Peyer's patch (tissue), 4 donors: Measurements from ENCODE around the gene KCNJ9. TPM values are rescaled to one million over a fixed set of nuclear protein-coding genes. Genes with fewer than 3 reads are reported as not detected.

ENCODE experiments used
- DNase-seq, 3 donors: peaks; one replicate each; pipeline ENCODE4 v3.0.0-alpha.2; 2017 to 2019
- H3K27ac ChIP-seq, 4 donors: fragments of 200-600 bp; sonication (generic); one replicate each; pipeline ENCODE4 v1.5.1; 2016 to 2019
- H3K27me3 ChIP-seq, 2 donors: fragments of 200-600 bp; sonication (generic); one replicate each; pipeline ENCODE4 v1.5.1; 2019
- H3K36me3 ChIP-seq, 3 donors: fragments of 200-600 bp; sonication (generic); one replicate each; pipeline ENCODE4 v1.5.1; 2016 to 2019
- H3K4me1 ChIP-seq, 4 donors: fragments of 200-600 bp; sonication (generic); one replicate each; pipeline ENCODE4 v1.5.1; 2016 to 2019
- H3K4me3 ChIP-seq, 4 donors: fragments of 200-600 bp; sonication (generic); 1 replicate in 3 of 4; 2 replicates in 1 of 4; pipeline ENCODE4 v1.5.1; 2016 to 2019; ENCODE audit warnings: mild to moderate bottlenecking in 1 of 4
- H3K9me3 ChIP-seq, 4 donors: fragments of 200-600 bp; sonication (generic); one replicate each; pipeline ENCODE4 v1.5.1; 2016 to 2019; ENCODE audit warnings: mild to moderate bottlenecking in 1 of 4
- POLR2A ChIP-seq, 2 donors: fragments of 450-650 bp; IDR thresholded peaks; one replicate each; pipeline ENCODE4 v1.5.1; 2017; ENCODE audit warnings: antibody characterized with exemption in 2 of 2, mild to moderate bottlenecking in 2 of 2, moderate library complexity in 2 of 2
- total RNA-seq, 4 donors: library from RNA; depleted of rRNA; stranded (reverse); fragments of >200 nt; gene quantifications; one replicate each; pipeline ENCODE4 v1.1.0, GENCODE V29; 2016
- TF ChIP-seq, protein P1 (sequence below), 6 experiments: fragments of 450-650 bp in 4 of 6; fragments of 200-600 bp in 2 of 6; sonication (generic) in 1 of 6; IDR thresholded peaks; one replicate each; pipeline ENCODE4 v1.5.1; 2017 to 2019; ENCODE audit warnings: antibody characterized with exemption in 6 of 6, mild to moderate bottlenecking in 3 of 6, moderate library complexity in 1 of 6

Gene KCNJ9
- total RNA-seq, 4 donors from 2014 or later, result not detected

DNA sequence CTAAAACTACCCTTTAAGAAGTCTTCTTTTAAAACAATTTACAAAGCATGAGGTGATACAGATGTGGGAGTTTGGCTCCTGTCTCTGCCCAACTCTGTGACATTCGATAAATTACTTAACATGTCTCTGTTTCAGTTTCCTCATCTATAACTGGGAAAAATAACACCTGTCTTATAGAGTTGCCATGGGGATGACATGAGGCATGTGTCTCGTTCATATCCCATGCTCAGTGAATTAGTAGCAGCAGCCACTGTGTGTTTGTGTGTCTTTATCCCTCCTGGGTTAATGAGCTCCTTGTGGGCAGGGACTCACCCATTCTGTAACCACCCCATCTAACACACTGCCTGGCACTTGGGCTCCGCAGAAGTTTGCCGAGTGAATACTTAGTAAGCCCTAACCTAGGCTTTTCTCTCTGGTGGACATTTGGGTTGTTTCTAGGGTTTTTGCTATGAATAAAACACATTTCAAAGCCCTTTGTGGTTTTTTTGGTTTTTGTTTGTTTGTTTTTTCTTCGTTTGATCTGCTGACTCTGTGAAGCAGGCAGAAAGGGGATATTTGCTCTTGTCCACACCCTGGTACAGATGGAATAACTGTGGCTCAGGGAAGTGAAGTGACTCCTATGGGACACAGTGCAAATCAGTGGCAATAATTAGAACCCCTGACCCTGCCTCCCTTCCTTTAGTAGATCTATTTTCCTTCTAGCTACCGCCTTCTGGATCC, 797 bp upstream of the KCNJ9 start:
- Histone ChIP-seq H3K9me3 (no peaks in the 10 kb centered on the region), H3K4me1 (peaks cover 0 to 7% (median 3%) of the 10 kb centered on the region in 4 donors), H3K4me3 (no peak overlapping the region), H3K36me3 (no peaks in the 10 kb centered on the region), H3K27me3 (peaks cover 0 to 15% of the 10 kb centered on the region in 2 donors), H3K27ac (no peak overlapping the region)
- no peak for DNase-seq
- no peak for TF ChIP-seq POLR2A (IDR thresholded peaks at IDR 0.05)
- TF ChIP-seq, protein P1, sequence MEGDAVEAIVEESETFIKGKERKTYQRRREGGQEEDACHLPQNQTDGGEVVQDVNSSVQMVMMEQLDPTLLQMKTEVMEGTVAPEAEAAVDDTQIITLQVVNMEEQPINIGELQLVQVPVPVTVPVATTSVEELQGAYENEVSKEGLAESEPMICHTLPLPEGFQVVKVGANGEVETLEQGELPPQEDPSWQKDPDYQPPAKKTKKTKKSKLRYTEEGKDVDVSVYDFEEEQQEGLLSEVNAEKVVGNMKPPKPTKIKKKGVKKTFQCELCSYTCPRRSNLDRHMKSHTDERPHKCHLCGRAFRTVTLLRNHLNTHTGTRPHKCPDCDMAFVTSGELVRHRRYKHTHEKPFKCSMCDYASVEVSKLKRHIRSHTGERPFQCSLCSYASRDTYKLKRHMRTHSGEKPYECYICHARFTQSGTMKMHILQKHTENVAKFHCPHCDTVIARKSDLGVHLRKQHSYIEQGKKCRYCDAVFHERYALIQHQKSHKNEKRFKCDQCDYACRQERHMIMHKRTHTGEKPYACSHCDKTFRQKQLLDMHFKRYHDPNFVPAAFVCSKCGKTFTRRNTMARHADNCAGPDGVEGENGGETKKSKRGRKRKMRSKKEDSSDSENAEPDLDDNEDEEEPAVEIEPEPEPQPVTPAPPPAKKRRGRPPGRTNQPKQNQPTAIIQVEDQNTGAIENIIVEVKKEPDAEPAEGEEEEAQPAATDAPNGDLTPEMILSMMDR (IDR thresholded peaks at IDR 0.05), result no peak

DNA sequence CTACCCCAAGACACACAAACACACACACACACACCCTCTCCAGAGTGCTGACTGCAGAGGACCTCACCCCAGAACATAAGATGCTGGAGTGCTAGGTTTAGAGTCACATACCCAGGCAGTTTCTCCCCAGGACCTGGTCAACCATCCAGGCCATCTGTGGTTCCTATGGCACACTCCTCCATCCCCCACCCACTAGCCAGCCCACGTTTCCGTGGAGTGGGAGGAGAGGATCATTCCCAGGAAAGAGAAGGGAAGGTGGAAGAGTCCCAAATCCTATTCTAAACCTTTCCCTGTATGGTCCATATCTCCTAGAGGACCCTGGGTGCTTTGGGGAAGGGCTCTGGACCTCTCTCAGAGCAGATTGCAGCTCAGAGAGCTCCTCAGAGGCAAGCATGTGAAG, 1.1 kb downstream of the KCNJ9 start:
- Histone ChIP-seq H3K27ac (no peak overlapping the region), H3K4me1 (peaks cover 0 to 7% (median 3%) of the 10 kb centered on the region in 4 donors), H3K36me3 (no peaks in the 10 kb centered on the region), H3K4me3 (no peak overlapping the region), H3K9me3 (no peaks in the 10 kb centered on the region), H3K27me3 (peaks cover 0 to 15% of the 10 kb centered on the region in 2 donors)
- no peak for TF ChIP-seq POLR2A (IDR thresholded peaks at IDR 0.05)
- TF ChIP-seq, protein P1 (IDR thresholded peaks at IDR 0.05), result no peak
- no peak for DNase-seq

DNA sequence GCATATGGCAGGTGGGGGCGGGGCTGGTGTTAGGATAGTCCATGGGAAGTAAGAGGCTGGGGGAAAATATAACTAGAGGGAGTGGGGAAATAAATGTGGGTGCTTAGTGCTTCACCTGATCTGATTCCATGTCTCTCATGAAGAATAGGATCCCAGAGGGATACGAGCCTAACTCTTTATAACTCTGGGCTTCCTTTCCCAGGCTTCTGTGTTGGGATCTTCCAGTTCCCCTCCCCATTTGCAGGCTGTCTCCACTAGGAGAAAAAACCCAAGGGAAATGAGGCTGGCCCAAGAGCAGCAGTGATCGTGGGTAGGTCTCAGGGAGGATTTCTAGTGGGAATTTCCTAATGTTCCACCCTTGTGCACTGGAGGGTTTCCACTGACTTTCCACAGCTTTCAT, 1.6 kb downstream of the KCNJ9 start:
- no peak overlapping the region for H3K4me3 ChIP-seq
- DNase-seq, result no peak
- TF ChIP-seq, protein P1 (IDR thresholded peaks at IDR 0.05), result no peak
- TF ChIP-seq POLR2A (IDR thresholded peaks at IDR 0.05), result no peak
- H3K4me1 ChIP-seq, result peaks cover 0 to 7% (median 3%) of the 10 kb centered on the region in 4 donors
- no peaks in the 10 kb centered on the region for H3K9me3 ChIP-seq
- peaks cover 0 to 15% of the 10 kb centered on the region in 2 donors for H3K27me3 ChIP-seq
- no peak overlapping the region for H3K27ac ChIP-seq
- H3K36me3 ChIP-seq, result no peaks in the 10 kb centered on the region

DNA sequence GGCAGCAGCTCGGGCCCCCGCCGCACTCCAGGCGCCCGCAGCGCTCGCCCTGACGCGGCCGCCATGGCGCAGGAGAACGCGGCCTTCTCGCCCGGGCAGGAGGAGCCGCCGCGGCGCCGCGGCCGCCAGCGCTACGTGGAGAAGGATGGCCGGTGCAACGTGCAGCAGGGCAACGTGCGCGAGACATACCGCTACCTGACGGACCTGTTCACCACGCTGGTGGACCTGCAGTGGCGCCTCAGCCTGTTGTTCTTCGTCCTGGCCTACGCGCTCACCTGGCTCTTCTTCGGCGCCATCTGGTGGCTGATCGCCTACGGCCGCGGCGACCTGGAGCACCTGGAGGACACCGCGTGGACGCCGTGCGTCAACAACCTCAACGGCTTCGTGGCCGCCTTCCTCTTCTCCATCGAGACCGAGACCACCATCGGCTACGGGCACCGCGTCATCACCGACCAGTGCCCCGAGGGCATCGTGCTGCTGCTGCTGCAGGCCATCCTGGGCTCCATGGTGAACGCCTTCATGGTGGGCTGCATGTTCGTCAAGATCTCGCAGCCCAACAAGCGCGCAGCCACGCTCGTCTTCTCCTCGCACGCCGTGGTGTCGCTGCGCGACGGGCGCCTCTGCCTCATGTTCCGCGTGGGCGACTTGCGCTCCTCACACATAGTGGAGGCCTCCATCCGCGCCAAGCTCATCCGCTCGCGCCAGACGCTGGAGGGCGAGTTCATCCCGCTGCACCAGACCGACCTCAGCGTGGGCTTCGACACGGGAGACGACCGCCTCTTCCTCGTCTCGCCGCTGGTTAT, 2.8 kb downstream of the KCNJ9 start:
- peaks cover 0 to 15% of the 10 kb centered on the region in 2 donors for H3K27me3 ChIP-seq
- peaks cover 0 to 2% (median 0%) of the 10 kb centered on the region in 3 donors for H3K36me3 ChIP-seq
- peak overlapping the region in 1 of 4 donors; percentile 5 for H3K27ac ChIP-seq
- peaks cover 0 to 7% (median 3%) of the 10 kb centered on the region in 4 donors for H3K4me1 ChIP-seq
- TF ChIP-seq, protein P1 (IDR thresholded peaks at IDR 0.05), result peak; percentile 47 to 84 (median 77)
- no peak for TF ChIP-seq POLR2A (IDR thresholded peaks at IDR 0.05)
- peak; percentile 78 to 93 (median 91) for DNase-seq
- no peaks in the 10 kb centered on the region for H3K9me3 ChIP-seq
- H3K4me3 ChIP-seq, result peak overlapping the region; percentile 22 to 48 (median 46)

DNA sequence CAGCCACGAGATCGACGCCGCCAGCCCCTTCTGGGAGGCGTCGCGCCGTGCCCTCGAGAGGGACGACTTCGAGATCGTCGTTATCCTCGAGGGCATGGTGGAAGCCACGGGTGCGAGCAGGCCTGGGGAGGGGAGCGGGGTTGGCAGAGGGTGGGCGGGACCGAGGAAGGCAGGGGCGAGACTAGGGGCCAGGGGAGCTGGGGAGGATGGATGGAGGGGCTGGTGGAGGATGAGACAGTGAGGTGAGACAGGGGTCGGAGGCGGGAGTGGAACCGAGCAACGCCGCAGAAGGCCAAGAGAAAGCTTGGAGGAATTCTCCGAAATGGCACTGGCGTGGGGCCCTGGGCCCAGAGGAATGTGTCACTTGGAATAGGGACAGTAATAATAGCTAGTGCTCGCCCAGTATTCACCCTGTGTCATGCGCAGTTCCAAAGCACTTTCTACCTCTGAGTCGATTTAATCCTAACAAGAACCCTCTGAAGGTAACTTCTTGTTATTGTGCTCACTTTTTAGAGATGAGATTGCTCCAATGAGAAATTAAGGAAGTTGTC, 3.5 kb downstream of the KCNJ9 start:
- Histone ChIP-seq H3K27ac (no peak overlapping the region), H3K4me3 (no peak overlapping the region), H3K4me1 (peaks cover 0 to 7% (median 3%) of the 10 kb centered on the region in 4 donors), H3K9me3 (no peaks in the 10 kb centered on the region), H3K36me3 (peaks cover 0 to 9% (median 0%) of the 10 kb centered on the region in 3 donors), H3K27me3 (peaks cover 0 to 15% of the 10 kb centered on the region in 2 donors)
- no peak for DNase-seq
- TF ChIP-seq, protein P1 (IDR thresholded peaks at IDR 0.05), result no peak
- no peak for TF ChIP-seq POLR2A (IDR thresholded peaks at IDR 0.05)
